Fibroblast of peridontal ligament (primary cell): ENCODE measurements around the gene TAX1BP1.
A peak's percentile ranks its signal among the peaks of the same experiment; 100 is the strongest.

Experiments used
- DNase-seq: peaks from one replicate; pipeline ENCODE4 v3.0.0-alpha.2; 2010; ENCODE audit errors: extremely low read depth

The TAX1BP1 gene

GRCh38 chr7:27739909-27740448 lies at the start of gene TAX1BP1:
TAX1BP1 (plus strand) TSS chr7:27740162; CDS start chr7:27748525, 8,363 bp downstream.
- DNase-seq = peak; percentile 88

DNA sequence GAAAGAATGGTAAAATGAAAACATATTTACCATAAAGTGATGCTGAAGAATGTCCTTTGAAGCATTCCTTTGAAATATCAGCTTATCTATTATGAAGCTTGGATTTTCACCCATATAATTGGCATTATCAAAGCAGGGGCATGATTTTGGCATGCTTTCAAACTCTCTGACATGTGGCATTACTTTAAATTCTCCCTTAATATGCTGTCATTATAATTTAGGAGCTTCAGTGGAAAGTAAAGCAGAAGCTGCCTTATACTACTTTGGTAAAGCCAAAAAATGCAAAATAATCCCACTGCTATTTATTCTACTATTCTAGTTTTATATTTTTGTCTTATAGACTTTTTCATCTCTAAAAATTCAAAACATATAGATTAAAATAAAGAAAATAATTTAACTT lies 49.3 kb upstream of the TAX1BP1 start:
- no peak for DNase-seq

GRCh38 chr7:27693794-27694193 lies 46.2 kb upstream of the TAX1BP1 start:
- no peak for DNase-seq

DNA sequence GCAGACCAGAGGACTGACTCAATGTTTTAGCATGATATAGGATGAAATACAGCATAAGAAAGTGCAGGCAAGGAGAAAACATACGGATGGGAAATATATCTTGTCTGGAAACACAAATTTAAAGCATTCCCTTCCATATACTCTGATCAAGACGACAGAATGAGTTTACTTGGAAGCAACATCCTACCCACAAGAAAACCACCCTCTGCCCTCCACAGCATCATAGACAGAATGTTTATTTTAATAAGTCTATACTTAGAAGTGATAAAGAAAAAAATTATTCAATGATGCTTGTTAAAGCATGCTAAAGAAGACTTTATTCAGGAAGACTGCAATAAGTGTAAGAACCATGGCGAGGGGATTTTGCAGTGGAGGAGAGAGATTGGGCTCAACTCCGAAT lies 44.9 kb upstream of the TAX1BP1 start:
- DNase-seq = peak; percentile 68

- no peak for DNase-seq
These were observed 42.0 kb upstream of the TAX1BP1 start for GRCh38 chr7:27697861-27698430.

DNA sequence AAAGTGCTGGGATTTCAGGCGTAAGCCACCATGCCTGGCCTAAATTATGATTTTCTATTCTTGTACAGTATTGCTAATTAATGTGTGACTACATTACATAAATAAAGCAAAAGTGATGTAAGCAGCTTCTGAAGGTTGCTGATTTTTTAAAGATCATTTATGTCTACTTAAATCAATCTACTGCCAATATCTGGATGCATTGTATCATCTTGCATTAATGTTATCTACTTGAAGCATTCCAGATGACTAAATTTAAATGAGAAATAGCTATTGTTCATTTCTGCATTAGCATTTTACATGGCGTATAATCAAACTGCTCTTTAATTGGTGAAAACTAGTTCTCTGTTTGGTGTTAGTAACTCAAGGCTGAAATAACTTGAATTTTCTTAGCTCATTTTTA lies 40.2 kb upstream of the TAX1BP1 start:
- DNase-seq = no peak

DNA sequence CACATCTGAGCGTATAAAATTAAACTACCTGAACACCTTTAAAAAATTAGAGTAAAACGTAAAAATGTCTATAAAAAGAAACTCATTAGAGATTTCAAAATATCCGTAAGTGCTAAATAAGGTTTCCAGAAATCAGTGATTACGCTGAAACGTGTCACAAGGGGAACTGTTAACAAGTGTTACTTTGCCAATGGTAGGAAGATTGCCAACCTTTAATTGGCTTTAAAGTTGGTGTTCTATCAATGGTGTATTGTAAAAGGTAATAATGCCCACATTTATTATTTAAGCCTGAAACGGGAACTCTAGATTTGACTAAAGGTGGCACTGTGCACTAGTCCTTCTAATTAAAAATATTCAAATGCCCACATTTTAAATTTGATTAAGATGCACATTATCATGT lies 39.5 kb upstream of the TAX1BP1 start:
- DNase-seq = no peak

DNA sequence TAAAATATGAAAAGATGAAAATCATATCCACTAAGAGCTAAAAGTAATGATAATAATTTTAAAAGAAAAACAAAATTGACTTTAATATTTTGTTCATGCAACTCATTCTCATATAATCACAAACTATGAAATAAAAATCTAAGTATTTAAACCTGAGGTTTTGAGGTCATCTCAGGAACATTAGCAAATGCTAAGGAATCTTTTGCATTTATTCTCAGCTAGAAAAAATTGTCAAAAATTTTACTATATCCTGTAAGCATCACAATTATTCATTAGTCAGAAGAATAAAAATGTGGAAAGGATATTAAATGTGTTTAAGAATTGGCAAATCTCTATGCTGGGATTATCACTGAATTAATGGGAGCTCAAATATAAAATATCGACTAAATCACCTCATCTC lies 36.8 kb upstream of the TAX1BP1 start:
- DNase-seq = no peak

GRCh38 chr7:27704422-27705199 lies 35.4 kb upstream of the TAX1BP1 start:
- DNase-seq = no peak

DNA sequence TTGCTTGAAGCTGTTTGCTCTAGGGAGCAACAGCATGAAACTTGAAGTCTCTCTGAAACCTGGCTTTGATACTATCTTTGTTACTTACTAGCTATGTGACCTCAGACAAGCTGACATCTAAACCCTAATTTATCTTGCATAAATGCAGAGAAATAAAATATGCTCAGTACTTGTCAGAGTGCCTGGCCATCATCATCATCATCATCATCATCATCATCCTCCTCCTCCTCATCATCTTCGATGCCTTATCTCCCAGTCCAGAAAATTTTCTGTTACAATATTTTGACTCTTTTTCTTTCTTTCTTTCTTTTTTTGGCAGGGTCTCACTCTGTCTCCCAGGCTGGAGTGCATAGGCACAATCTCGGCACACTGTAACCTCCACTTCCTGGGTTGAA lies 34.8 kb upstream of the TAX1BP1 start:
- no peak for DNase-seq

DNA sequence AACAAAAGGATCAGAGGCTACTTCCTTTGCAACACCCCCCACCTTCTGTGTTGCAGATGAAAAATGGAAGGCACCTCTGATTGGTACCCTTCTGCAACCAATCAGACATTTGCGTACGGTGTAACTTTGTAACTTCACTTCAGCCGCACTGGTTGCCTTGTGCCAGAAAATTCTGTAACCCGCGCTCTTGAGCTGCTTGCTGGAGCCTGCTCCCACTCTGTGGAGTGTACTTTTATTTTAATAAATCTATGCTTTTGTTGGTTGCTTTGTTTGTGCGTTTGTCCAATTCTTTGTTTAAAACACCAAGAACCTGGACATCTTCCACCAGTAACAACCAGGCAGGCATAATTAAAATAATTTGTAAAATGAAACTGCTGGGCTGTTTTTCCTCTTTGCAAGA lies 31.5 kb upstream of the TAX1BP1 start:
- DNase-seq = no peak

GRCh38 chr7:27709137-27710075 lies 30.6 kb upstream of the TAX1BP1 start:
- DNase-seq = peak; percentile 88

GRCh38 chr7:27712217-27712616 lies 27.7 kb upstream of the TAX1BP1 start:
- no peak for DNase-seq

GRCh38 chr7:27714831-27715444 lies 25.0 kb upstream of the TAX1BP1 start:
- peak; percentile 45 for DNase-seq

GRCh38 chr7:27723085-27723484 lies 16.9 kb upstream of the TAX1BP1 start:
- no peak for DNase-seq

GRCh38 chr7:27727058-27727457 lies 12.9 kb upstream of the TAX1BP1 start:
- DNase-seq = no peak

- no peak for DNase-seq
These were observed 9.8 kb upstream of the TAX1BP1 start for GRCh38 chr7:27730112-27730511.

- no peak for DNase-seq
These were observed 5.4 kb upstream of the TAX1BP1 start for GRCh38 chr7:27734583-27734982.

GRCh38 chr7:27735165-27735564 lies 4.8 kb upstream of the TAX1BP1 start:
- DNase-seq = no peak

- no peak for DNase-seq
These were observed 4.1 kb upstream of the TAX1BP1 start for GRCh38 chr7:27735831-27736230.

- DNase-seq = no peak
These were observed 2.8 kb upstream of the TAX1BP1 start for GRCh38 chr7:27737178-27737577.

GRCh38 chr7:27737616-27738015 lies 2.3 kb upstream of the TAX1BP1 start:
- no peak for DNase-seq
